ENCODE data around the gene KMT5C.

The KMT5C gene

DNA sequence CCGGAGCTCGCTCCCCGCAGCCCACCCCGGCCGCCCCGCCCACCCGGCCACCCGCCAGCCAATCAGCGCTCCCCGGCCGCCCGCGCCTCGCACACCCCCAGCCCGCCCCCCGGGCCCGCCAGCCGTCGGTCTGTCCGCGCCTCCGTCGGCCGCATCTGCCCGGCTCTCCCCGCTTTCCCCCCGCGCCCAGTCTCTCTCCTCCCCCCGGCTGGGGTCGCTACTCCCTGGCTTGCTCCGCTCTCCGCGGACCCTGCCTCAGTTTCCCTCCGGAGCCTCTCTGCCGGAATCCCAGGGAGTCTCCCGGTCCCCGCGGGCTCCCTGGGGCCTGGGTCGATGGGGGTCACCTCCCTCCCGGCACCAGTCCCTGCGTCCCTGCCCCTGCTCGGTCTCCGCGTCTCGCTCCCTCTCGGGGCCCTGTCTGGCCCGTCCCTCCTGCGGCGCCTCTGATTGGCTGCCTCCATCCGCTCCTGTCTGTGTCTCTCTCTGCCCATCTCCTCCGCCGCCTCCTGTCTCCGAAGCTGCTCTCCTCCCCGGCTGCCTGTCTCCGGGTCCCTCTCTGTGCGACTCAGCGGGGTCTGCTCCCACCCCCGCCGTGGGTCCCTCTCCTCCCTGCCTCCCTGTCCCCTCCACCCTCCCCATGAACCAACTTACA lies 30.1 kb downstream of the KMT5C start:
- no peak for DNase-seq

DNA sequence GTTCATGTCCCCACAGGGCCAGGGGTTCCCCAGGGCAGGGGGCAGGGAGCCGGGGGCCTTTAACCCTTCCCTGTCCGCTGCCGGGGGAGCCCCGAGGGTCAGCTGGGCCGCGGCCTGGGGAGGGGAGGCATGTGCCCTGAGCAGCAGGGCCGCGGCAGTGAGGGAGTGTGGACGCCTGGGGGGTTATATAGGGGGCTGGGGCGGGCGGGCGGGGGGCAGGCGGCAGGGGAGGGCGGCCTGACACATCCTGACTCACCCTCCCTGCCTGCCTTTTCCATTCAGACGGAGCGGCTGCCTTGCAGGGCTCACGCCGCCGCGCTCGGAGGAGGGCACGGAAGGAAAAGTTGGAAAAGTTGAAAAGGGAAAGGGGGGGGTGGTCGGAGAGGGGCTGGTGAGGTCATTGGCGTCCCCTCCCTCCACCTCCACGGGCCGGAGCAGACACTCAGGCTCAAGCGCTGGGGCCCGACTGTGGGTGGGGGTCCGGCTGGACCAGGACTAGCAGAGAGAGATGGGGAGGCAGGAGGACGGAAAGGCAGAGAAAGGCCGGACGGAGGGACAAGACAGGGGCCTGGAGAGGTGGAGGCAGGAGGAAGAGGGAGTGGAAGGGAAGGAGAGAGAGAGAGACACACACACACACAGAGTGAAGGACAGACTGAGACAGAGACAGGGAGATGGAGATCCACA lies 30.8 kb downstream of the KMT5C start, which contains the start of gene IL11:
IL11 (minus strand) TSS at position 159 of the 684 bp plus-strand sequence; CDS start at position 6, 153 bp downstream.
- DNase-seq, result no peak

DNA sequence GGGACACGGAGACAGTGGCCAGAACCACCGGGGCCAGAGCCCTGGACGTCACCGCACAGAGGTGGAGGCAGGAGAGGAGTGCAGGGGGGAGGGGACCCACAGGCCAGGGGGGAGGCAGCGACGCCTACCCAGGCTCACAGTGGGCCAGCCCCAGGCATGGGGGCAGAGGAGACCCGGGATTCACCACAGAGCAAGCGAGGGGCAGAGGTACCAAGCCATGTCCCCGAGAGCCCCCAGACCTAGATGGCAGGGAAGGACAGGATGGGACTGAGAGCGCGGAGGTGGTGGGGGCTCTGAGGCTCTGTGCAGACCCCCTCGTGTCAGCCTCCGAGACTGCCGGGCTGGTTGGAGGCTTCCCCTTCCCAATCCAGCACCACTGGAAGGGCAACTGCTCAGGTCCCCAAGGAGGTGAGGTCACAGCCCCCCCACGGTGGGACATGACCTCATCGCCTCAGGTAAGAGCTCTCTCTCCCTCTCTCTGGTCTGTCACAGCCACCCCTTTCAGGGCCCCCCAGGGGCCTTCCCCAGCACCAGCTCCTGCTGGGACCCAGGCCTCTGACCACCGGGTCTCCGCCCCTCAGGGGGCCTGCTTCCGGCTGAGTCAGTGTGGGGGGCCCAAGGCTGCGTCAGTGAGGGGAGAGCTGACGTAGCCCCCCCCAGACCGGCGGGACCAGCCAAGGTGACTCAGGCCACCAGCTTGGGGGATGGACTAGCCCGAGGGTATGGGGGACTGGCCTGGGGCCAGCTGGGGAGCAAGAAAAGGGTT lies 32.8 kb downstream of the KMT5C start:
- no peak for DNase-seq

DNA sequence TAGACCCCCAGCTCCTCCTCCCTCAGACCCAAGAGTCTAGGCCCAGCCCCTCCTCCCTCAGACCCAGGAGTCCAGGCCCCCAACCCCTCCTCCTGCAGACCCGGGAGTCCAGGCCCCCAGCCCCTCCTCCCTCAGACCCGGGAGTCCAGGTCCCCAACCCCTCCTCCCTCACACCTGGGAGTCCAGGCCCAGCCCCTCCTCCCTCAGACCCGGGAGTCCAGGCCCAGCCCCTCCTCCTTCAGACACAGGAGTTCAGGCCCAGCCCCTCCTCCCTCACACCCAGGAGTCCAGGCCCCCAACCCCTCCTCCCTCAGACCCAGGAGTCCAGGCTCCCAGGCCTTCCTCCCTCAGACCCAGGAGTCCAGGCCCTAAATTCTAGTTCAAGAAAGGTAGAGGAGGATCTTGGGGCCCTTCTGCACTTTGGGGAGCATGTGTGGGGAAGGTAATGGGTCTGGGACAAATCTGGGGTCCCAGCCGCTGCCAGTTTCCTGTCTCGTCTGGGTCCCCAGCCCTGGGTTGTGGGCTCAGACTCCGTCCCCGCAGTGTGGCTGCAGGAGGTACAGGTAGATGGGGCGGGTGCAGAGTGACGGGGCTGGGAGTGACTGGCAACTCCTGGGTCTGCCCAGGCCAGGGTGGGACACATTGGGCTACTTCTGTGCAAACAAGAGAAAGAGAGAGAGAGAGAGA lies 33.8 kb downstream of the KMT5C start:
- DNase-seq, result no peak

DNA sequence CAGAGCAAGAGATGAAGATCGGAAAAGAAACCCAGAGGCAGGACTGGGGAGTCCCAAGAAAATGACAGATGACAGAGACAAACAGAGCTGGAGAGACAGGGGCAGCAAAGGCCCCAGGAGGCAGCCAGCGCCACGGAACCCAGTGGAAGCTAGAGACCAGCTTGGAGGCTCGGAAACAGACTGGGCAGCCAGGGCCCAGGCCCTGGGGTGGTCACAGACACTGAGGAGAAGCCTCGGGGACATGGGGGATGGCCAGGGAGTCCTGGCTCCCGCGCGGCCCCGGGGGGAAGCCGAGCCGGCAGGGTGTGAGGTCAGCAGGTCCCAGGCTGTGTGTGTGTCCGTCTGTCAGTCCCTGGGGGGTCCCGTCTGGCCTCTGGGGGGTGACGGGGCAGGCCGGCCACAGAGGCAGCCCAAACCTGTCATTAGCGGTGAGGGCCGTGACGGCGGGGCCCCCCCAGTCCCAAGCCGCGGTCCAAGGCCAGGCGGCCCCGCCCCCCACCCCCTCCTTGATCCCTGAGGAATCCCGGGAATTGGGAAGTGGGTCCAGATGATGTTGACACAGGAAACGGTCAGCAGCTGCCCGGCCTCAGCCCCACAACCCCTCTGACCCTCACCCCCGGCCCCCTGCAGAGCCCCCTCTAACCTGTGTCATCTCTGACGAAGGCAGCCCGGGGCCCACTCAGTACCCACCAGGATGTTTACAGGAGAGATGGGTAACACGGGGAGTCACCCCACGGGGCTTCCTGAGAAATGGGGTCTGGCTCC lies 34.5 kb downstream of the KMT5C start:
- no peak for DNase-seq

DNA sequence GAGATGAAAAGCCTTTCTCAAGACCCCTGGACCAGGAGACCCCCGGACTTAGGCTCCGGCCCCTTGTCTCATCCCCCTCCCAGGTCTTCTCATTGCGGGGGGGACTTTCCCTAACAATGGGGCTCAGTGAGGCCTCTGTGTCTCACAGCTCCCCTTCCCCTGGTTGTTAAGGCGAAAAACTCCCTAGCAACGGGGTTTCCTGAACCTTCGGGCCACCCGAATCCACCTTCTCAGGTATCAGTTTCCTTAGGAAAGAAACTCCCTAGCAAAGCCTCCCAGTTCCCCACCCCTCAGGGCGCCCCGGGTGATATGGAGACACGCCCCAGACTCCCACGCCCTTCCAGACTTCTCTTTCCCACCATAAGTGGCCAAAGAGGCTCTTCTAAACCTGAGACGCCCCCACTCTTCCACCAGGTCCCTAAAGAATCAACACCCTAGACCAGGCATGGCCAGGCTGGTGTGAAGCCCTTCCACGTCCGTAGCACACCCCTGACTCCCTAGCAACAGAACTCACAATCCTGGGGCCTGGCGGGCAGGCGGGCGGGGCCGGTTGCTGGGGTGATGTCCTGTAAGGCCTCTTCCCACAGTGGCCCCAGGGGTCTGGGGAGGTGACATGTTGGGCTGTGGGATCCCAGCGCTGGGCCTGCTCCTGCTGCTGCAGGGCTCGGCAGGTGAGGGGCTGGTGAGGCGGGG lies 36.7 kb downstream of the KMT5C start, which contains the start of gene TMEM190:
TMEM190 (plus strand) TSS at position 586 of the 693 bp plus-strand sequence; CDS start at position 614, 28 bp downstream.
- no peak for DNase-seq

DNA sequence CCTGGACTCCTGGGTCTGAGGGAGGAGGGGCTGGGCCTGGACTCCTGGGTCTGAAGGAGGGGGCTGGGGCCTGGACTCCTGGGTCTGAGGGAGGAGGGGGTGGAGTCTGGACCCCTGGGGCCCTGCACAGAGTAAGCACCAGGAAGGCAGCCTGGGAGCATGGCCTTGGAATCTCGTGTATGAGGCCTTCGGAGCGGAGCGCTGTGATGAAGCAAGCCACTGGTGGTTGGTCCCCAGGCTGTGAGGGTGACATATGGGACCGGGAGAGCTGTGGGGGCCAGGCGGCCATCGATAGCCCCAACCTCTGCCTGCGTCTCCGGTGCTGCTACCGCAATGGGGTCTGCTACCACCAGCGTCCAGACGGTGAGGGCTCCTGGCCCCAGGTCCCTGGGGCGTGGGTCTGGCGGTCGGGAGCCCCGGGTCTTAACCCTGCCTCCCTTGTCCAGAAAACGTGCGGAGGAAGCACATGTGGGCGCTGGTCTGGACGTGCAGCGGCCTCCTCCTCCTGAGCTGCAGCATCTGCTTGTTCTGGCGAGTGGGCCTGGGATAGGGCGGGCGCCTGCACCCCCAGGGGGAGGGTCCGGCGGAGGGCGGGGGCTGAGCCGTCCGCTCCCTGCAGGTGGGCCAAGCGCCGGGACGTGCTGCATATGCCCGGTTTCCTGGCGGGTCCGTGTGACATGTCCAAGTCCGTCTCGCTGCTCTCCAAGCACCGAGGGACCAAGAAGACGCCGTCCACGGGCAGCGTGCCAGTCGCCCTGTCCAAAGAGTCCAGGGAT lies 37.9 kb downstream of the KMT5C start:
- no peak for DNase-seq

DNA sequence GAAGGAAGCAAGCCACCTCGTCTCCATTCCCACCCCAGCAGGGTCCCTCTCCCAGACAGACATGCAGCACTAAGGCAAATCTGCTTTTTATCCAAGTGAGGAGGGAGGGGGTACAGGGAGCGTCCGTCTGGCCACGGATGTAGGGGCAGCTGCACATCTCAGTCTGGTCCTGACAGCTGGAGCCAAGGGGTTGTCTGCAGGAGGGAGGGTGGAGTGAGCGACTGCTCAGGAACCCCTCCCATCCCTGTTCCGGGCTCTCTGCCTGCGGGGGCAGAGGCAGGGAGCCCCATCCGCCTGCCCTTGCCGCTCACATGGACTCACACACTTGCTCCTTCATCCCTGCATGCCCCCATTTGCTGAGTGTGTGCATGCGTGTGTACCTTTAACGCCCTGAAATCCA lies 39.5 kb downstream of the KMT5C start:
- no peak for DNase-seq

DNA sequence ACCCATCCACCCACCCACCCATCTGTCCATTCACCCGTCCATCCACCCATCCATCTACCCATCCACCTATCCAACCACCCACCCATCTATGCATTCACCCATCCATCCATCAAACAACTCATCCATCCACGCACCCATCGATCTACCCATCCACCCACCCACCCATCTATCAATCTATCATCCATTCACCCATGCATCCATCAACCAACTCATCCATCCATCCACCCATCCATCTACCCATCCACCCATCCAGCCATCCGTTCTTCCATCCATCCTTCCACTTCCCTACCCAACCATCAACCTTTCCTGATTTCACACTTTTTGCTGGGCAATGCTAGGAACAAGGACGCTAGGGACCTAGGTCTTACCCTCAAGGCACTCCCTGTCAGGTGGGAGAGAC lies 42.3 kb downstream of the KMT5C start:
- no peak for DNase-seq

DNA sequence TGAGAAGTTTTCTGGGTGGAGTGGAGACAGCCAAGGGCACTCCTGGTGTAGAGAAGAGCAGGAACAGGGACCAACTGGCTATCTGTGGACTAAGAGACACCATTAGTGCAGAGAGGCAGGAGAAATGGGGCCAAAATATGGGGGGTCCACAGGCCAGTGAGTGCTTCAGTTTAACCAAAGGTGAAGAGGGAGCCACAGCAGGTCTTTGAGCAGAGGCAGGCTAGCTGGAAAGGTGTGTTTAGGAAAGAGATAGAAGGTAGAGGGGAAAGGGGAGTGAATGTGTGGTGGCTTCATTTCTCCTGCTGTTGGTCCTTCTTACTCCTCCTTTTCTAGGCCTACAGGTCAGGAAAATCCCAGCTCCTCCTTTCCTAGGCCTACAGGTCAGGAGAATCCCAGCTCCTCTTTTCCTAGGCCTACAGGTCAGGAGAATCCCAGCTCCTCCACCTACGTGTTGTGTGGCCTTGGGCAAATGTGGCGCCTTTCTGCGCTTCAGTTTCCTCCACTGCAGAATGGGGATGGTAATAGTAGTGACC lies 42.9 kb downstream of the KMT5C start:
- no peak for DNase-seq

DNA sequence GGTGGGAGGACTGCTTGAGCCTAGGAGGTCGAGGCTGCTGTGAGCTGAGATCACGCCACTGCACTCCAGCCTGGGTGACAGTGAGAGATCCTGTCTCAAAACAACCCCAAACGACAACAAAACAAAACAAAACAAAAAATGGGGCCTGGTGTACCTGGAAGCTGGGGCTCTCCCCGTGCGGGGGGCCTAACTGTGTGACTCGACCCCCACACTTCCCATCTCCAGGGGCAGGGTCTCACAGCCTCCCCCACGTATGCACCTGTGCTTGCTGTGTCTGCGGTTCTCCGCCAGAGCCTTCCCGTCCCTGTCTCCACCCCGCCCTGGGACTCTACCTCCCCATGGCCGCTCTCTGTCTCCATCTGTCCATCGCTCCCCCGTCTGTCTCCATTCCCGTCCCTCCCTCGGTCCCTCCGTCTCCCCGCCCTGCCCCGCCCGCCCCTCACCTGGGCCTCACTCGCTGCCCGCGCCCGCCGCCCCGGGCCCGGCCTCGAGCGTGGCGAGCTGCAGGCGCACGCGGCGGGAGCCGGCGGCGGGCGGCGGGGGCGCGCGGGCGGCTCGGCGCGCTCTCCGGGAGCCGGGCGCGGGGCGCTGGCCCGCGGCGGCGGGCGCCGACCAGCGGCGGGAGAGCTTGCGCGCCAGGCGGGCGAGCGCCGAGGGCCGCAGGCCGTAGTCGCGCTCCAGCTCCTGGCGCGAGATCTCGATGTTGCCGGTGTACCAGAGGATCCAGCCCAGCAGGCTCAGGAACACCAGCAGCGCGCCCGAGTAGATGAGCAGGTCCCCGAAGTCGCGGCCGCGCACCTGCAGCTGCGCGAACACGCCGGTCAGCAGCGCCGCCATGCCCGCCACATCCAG lies 43.8 kb downstream of the KMT5C start:
- DNase-seq, result no peak

DNA sequence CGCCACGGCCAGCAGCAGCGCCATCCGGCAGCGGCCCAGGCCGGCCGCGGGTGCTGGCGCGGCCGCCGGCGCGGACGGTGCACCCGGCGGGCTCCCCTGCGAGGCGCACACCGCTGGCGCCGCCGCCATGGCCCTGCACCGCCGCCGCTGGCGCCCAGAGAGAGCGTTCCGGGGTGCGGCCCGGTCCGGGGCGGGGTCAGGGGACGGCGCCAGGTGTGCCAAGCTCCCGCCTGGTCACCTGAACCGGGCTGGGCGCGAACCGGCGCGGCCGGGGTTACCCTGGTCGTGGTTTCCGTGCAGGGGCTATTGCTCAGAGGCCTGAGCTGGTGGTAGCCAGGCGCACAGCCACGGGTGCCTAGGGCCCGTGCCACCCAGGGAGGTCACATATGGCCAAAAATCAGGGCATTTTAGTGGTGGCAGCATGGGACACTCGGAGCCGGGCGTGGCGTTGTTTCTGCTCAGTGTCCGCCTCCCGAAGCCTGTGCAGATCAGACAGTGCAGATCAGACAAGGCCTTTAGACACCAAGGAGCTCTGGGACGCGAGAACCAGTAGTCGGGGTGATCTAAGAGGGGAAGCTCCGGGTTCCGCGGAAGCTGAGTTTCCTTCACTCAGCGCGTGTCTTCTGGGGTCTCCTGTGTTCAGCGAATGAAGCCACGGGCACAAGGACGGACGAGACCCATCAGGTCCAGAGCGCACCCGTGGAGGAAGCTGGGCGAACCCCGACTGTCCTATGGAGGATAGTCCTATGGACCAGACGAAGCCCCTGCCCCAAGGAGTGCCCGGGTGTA lies 44.6 kb downstream of the KMT5C start, which contains the start of gene TMEM238:
TMEM238 (minus strand) TSS at position 162 of the 789 bp plus-strand sequence; CDS start at position 129, 33 bp downstream.
- DNase-seq, result no peak

DNA sequence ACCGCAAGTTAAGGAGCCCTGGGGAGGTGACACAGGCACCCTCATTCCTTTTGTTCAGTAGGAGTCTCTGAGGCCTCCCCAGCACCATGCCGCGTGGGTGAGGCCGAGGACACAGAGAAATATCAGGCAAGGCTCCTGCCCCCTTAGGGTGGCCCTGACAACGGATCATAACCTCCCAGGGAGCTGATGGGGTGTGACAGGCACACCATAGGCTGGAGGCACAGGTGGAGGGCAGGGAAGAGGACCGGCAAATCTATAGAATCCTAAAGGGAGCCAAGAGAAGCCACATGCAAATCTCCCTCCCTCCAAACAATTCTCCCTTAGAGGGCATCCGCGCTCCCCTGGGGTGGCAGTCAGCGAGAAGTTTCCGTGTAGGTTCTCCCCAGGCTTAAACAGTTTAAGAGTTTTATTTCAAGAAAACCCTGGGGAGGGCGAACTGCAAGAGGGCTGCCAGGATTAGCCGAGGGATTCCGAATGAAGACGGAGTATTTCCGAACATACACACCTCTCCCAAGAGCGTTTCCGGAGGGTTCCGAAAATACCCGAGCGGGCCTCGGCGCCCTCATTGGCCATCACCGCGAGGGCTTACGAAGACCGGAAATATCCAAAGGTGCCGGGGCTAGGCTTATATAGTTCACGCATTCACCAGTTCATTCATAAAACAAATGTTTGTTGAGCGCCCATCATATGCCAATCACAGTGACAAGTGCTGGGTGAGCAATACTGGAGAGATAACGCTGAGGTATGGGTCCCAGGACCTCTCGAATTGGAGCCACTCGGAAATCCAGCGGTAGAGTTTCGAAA lies 45.4 kb downstream of the KMT5C start:
- peak; percentile 95 for DNase-seq

DNA sequence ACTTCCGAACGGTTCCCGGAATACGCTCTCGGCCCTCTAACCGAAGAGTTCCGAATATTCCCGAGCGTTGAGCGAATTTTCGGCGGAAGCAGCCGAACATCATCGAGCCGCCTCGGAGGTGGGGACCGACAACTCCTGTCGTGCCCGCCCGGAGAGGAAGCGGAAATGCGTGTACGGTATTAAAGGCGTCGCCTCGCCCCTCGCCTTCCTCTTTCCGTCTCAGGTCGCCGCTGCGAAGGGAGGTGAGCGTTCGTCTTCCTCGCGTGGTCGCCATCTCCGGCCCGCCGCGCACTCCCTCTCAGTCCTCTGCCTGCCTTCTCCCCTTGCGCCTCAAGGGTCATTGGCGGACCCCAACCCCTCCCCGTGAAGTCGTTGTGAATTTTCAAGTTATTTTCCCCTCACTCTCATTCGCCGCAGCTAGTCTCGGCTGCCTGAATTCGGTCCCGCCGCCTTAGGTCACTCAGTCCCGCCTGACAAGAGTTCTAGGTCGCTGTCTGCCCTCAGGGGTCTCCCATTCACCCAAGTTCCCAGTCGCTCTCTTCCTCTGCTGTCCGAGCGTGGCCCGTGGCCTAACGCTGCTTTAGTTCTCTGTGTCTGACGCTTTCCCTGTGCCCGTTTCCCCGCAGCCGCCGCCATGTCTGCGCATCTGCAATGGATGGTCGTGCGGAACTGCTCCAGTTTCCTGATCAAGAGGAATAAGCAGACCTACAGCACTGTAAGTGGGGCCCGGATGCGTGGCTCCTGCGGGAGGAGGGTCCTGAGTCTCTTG lies 46.2 kb downstream of the KMT5C start, which contains the start of gene RPL28:
RPL28 (plus strand) TSS at position 209 of the 769 bp plus-strand sequence; CDS start at position 635, 426 bp downstream.
- DNase-seq, result peak; percentile 95

DNA sequence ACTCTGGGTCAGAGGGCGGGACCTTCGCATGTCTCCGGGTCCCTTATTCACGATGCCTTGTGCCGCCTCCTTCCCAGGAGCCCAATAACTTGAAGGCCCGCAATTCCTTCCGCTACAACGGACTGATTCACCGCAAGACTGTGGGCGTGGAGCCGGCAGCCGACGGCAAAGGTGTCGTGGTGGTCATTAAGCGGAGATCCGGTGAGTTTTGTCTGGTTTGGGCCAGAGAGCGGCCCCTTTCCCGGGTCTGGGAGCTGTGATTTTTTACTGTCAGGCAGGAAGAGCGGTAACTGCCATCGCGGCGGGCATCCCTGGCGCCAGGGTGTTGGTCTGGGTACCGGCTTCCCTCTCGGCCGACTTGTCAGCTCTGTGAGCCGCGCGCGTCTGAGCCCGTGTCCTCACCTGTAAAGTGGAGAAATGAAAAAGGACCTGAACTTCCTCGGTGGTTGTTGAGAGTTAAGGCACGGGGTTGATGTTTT lies 46.9 kb downstream of the KMT5C start:
- DNase-seq, result no peak

DNA sequence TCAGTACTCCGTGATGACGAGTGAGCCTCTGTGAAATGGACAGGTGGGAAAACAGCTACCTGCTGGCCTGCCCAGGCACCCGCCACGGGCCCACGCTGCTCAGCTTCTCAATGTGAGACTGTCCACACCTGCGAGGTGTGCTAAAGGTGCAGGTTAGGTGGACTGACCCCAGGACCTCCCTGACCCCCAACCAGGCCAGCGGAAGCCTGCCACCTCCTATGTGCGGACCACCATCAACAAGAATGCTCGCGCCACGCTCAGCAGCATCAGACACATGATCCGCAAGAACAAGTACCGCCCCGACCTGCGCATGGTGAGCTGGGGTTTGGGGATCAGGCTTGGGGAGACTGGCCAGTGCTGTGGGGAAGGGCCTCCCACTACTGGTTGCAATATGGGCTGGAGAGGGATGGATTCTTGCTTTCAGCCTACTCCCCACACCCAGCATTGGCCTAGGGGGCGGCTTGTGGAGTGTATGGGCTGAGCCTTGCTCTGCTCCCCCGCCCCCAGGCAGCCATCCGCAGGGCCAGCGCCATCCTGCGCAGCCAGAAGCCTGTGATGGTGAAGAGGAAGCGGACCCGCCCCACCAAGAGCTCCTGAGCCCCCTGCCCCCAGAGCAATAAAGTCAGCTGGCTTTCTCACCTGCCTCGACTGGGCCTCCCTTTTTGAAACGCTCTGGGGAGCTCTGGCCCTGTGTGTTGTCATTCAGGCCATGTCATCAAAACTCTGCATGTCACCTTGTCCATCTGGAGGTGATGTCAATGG lies 48.2 kb downstream of the KMT5C start:
- DNase-seq, result no peak
